Hepatocyte (in vitro differentiated cells): ENCODE measurements around the gene UBA1. TPM values are rescaled to one million over a fixed set of nuclear protein-coding genes. Genes with fewer than 3 reads are reported as not detected.

Experiments used
- DNase-seq: peaks from one replicate; pipeline ENCODE4 v3.0.0-alpha.2; 2016; ENCODE audit warnings: low spot score
- H2AFZ ChIP-seq: fragments of 200-600 bp; sonication (generic); 2 replicates; pipeline ENCODE4 v1.6.0; 2016; ENCODE audit warnings: antibody characterized with exemption, mild to moderate bottlenecking
- H3K27ac ChIP-seq: fragments of 200-600 bp; sonication (generic); 2 replicates; pipeline ENCODE4 v1.5.1; 2016; ENCODE audit warnings: mild to moderate bottlenecking
- H3K27me3 ChIP-seq: fragments of 200-600 bp; sonication (generic); 2 replicates; pipeline ENCODE4 v1.6.1; 2016
- H3K36me3 ChIP-seq: fragments of 200-600 bp; sonication (generic); replicated peaks from 2 replicates; pipeline ENCODE4 v1.5.1; 2016; ENCODE audit warnings: low read depth; ENCODE audit not compliant: insufficient read depth
- H3K4me1 ChIP-seq: fragments of 200-600 bp; sonication (generic); 2 replicates; pipeline ENCODE4 v1.5.1; 2016; ENCODE audit warnings: mild to moderate bottlenecking, moderate library complexity; ENCODE audit not compliant: insufficient read depth
- H3K4me2 ChIP-seq: fragments of 200-600 bp; sonication (generic); 2 replicates; pipeline ENCODE4 v1.6.0; 2016
- H3K4me3 ChIP-seq: fragments of 200-600 bp; sonication (generic); 2 replicates; pipeline ENCODE4 v1.5.1; 2016; ENCODE audit warnings: mild to moderate bottlenecking
- H3K79me2 ChIP-seq: fragments of 200-600 bp; sonication (generic); 2 replicates; pipeline ENCODE4 v1.6.0; 2017; ENCODE audit warnings: mild to moderate bottlenecking
- H3K9me2 ChIP-seq: fragments of 200-600 bp; sonication (generic); replicated peaks from 2 replicates; pipeline ENCODE4 v1.6.0; 2017; ENCODE audit warnings: mild to moderate bottlenecking; ENCODE audit not compliant: insufficient read depth
- H3K9me3 ChIP-seq: fragments of 200-600 bp; sonication (generic); 2 replicates; pipeline ENCODE4 v1.5.1; 2016; ENCODE audit warnings: low read depth, mild to moderate bottlenecking
- H4K20me1 ChIP-seq: fragments of 200-600 bp; sonication (generic); 2 replicates; pipeline ENCODE4 v1.6.0; 2016; ENCODE audit warnings: mild to moderate bottlenecking; ENCODE audit not compliant: insufficient read depth, poor library complexity, severe bottlenecking
- EZH2 ChIP-seq: fragments of 200-600 bp; sonication (generic); IDR thresholded peaks from 2 replicates; pipeline ENCODE4 v1.6.1; 2016; ENCODE audit warnings: antibody characterized with exemption, mild to moderate bottlenecking, borderline replicate concordance
- EZH2phosphoT487 ChIP-seq: fragments of 200-600 bp; sonication (generic); IDR thresholded peaks from one replicate; pipeline ENCODE4 v1.6.1; 2018; ENCODE audit warnings: antibody characterized with exemption, mild to moderate bottlenecking, low read depth, moderate library complexity; ENCODE audit not compliant: unreplicated experiment, severe bottlenecking
- WGBS: methylation state at CpG from one replicate; pipeline ENCODE4 v1.1.6; 2016; ENCODE audit warnings: low lambda C conversion rate; ENCODE audit errors: missing lambda C conversion rate; 5-methylcytosine and 5-hydroxymethylcytosine counted together
- polyA plus RNA-seq: library from polyadenylated mRNA; unstranded; fragments of >200 nt; fragmentation: Nextera tagmentation; extraction: Ambion mirVana; gene quantifications from 2 replicates; pipeline ENCODE4 v1.2.1, GENCODE V29; 2016
- total RNA-seq: library from RNA; depleted of rRNA; stranded (reverse); fragments of >200 nt; gene quantifications from 2 replicates; pipeline ENCODE4 v1.2.3, GENCODE V29; 2014
- TF ChIP-seq, protein P1 (sequence below): fragments of 200-600 bp; sonication (generic); IDR thresholded peaks from 2 replicates; pipeline ENCODE4 v1.5.1; 2016; ENCODE audit warnings: antibody characterized with exemption, mild to moderate bottlenecking; ENCODE audit not compliant: poor library complexity

UBA1 gene
- total and polyA plus RNA-seq, 2 experiments from 2014 or later = 236 to 253 TPM

DNA sequence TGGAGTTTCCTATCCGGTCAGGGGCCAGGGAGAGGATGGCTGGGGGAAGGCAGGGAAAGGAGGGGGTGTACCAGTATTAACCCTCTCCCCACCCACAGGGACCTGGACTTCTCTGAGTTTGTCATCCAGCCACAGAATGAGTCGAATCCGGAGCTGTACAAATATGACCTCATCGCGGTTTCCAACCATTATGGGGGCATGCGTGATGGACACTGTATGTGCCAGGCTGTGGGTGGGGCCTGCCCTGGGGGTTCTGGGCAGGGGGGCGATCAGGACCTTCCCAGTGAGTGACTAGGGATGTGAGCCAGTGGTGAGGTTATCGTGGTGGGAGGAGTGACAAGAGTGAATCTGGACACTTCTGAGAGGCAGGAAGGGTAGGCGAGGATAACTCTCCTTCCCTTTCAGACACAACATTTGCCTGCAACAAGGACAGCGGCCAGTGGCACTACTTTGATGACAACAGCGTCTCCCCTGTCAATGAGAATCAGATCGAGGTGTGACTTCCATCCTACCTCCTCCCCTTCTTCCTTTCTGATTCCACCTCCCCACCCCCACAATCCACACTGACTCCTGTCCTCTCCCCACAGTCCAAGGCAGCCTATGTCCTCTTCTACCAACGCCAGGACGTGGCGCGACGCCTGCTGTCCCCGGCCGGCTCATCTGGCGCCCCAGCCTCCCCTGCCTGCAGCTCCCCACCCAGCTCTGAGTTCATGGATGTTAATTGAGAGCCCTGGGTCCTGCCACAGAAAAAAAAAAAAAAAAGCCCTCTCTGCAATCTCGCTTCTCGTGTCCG lies 53.8 kb downstream of the UBA1 start:
- no peak overlapping the region for H3K4me3 ChIP-seq
- no peaks in the 10 kb centered on the region for H3K9me3 ChIP-seq
- H3K36me3 ChIP-seq = no peaks in the 10 kb centered on the region
- H4K20me1 ChIP-seq = no peaks in the 10 kb centered on the region
- TF ChIP-seq, protein P1, sequence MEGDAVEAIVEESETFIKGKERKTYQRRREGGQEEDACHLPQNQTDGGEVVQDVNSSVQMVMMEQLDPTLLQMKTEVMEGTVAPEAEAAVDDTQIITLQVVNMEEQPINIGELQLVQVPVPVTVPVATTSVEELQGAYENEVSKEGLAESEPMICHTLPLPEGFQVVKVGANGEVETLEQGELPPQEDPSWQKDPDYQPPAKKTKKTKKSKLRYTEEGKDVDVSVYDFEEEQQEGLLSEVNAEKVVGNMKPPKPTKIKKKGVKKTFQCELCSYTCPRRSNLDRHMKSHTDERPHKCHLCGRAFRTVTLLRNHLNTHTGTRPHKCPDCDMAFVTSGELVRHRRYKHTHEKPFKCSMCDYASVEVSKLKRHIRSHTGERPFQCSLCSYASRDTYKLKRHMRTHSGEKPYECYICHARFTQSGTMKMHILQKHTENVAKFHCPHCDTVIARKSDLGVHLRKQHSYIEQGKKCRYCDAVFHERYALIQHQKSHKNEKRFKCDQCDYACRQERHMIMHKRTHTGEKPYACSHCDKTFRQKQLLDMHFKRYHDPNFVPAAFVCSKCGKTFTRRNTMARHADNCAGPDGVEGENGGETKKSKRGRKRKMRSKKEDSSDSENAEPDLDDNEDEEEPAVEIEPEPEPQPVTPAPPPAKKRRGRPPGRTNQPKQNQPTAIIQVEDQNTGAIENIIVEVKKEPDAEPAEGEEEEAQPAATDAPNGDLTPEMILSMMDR = no peak
- TF ChIP-seq EZH2phosphoT487 (no peak), EZH2 (no peak)
- no peak for DNase-seq
- 92% methylated on average over 23 of the region's 23 CpGs for WGBS
- no peaks in the 10 kb centered on the region for H3K4me1 ChIP-seq
- no peak overlapping the region for H3K27ac ChIP-seq
- no peaks in the 10 kb centered on the region for H3K27me3 ChIP-seq
- H3K4me2 ChIP-seq = no peak overlapping the region
- no peaks in the 10 kb centered on the region for H3K9me2 ChIP-seq
- H3K79me2 ChIP-seq = no peaks in the 10 kb centered on the region
- no peak overlapping the region for H2AFZ ChIP-seq

DNA sequence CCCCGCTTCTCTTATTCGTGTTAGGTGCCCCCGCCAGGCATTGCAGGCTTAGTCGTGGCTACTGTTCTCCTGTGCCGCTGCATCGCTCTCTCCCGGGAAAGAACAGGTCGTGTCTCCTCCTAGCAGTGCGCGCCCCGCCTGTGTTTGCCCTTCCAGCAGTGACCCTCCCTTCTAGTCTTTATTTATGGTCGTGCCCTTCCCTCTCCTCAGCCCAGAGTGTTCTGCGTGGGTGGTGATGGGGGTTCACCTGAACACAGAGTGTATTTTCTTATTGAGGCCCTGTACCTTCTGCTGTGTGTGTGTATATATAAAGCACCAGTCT lies 54.3 kb downstream of the UBA1 start:
- Histone ChIP-seq H3K27me3 (no peaks in the 10 kb centered on the region), H3K4me3 (no peak overlapping the region), H3K79me2 (no peaks in the 10 kb centered on the region), H3K36me3 (no peaks in the 10 kb centered on the region), H4K20me1 (no peaks in the 10 kb centered on the region), H3K4me2 (no peak overlapping the region), H3K9me2 (no peaks in the 10 kb centered on the region), H3K4me1 (no peaks in the 10 kb centered on the region), H3K9me3 (no peaks in the 10 kb centered on the region), H2AFZ (no peak overlapping the region), H3K27ac (no peak overlapping the region)
- WGBS = 83% methylated on average over 13 of the region's 13 CpGs
- TF ChIP-seq EZH2phosphoT487 (no peak), EZH2 (no peak)
- TF ChIP-seq, protein P1 = no peak
- DNase-seq = no peak

DNA sequence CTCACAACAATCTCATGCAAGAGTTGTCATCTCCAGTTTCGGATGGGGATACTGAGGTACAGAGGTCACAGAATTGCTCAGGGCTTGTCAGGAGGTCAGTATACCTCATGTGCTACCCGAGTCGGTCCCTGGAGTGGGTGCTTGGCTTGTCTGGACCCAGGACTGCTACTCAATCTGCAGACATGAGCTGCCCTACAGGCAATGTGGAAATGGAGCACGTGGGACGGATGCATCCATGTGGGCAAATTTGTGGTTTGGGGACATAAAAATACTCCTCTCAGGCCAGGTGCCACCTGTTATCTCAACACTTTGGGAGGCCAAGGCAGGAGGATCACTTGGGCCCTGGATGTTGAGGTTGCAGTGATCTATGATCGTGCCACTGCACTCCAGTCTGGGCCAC lies 54.9 kb downstream of the UBA1 start:
- Histone ChIP-seq H3K27ac (no peak overlapping the region), H3K79me2 (no peaks in the 10 kb centered on the region), H4K20me1 (no peaks in the 10 kb centered on the region), H3K36me3 (no peaks in the 10 kb centered on the region), H3K4me3 (no peak overlapping the region), H3K4me1 (no peaks in the 10 kb centered on the region), H3K27me3 (no peaks in the 10 kb centered on the region), H3K9me2 (no peaks in the 10 kb centered on the region), H3K9me3 (no peaks in the 10 kb centered on the region), H3K4me2 (no peak overlapping the region), H2AFZ (no peak overlapping the region)
- no peak for TF ChIP-seq EZH2
- no peak for TF ChIP-seq EZH2phosphoT487
- TF ChIP-seq, protein P1 = no peak
- WGBS = 97% methylated on average over 6 of the region's 6 CpGs
- no peak for DNase-seq
